MM.1S (cell line): ENCODE measurements around the gene RND3.

ENCODE experiments used
- CTCF ChIP-seq: fragments of 300-600 bp; sonication (generic); IDR thresholded peaks from 2 replicates; pipeline ENCODE4 v1.5.1; 2016; ENCODE audit warnings: antibody characterized with exemption, low read length, mixed read lengths
- EZH2 ChIP-seq: fragments of 300-600 bp; sonication (generic); optimal IDR thresholded peaks from 2 replicates; pipeline ENCODE3; 2017; ENCODE audit warnings: low read depth, mild to moderate bottlenecking, antibody characterized with exemption, low read length, mixed read lengths
- EZH2phosphoT487 ChIP-seq: fragments of 300-600 bp; sonication (generic); IDR thresholded peaks from 2 replicates; pipeline ENCODE4 v1.6.1; 2018; ENCODE audit warnings: antibody characterized with exemption, low read length

- TF ChIP-seq CTCF (no peak), EZH2 (no peak), EZH2phosphoT487 (no peak)
Observed at GRCh38 chr2:150476809-150477302, 10.6 kb downstream of the RND3 start.
